HG03045 (cell line): ENCODE results near the gene KIAA0232.
A peak's percentile ranks its signal among the peaks of the same experiment; 100 is the strongest.

Source experiments
- ATAC-seq: cut with Tn5 transposase; IDR thresholded peaks from one replicate; pipeline ENCODE4 v1.9.1; 2021; ENCODE audit warnings: mild to moderate bottlenecking, moderate library complexity; ENCODE audit not compliant: unreplicated experiment

Gene KIAA0232

DNA sequence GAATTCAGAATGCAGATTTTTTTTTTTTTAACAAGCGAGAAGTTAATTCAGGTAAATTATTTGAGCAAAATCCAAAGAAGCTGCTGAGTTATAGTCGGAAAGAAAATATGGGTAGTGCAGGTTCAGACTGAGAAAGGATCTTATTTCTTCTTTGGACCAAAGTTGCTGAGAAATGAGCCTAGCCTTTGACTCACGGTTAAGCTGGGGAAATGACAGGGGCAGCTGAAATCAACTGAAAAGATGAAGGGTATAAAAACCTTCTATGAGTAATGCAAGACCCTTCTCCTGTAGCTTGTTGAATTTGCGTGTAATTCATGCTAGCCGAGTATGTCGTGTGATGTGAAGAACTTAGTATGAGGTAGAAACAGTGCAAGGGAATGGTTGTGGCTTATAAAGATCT, 63.0 kb downstream of the KIAA0232 start:
- no peak for ATAC-seq

DNA sequence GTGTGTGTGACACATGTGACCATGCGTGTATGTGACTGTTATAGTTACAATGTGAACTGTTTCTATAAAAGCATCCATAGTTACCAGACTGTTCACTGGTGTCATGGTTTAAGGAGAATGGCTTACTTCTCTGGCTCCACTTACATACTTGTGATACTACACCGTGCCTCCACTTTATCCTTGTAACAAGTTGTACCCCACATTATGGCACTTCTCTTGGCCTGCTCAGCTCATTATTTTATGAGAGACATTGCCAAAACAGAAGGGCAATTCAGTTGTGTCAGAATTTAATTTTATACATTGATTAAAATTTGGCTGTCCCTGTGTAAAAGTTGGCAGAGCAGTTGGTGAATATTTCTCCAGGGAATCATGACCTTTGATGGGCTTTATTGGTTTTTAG, 64.7 kb downstream of the KIAA0232 start:
- no peak for ATAC-seq

DNA sequence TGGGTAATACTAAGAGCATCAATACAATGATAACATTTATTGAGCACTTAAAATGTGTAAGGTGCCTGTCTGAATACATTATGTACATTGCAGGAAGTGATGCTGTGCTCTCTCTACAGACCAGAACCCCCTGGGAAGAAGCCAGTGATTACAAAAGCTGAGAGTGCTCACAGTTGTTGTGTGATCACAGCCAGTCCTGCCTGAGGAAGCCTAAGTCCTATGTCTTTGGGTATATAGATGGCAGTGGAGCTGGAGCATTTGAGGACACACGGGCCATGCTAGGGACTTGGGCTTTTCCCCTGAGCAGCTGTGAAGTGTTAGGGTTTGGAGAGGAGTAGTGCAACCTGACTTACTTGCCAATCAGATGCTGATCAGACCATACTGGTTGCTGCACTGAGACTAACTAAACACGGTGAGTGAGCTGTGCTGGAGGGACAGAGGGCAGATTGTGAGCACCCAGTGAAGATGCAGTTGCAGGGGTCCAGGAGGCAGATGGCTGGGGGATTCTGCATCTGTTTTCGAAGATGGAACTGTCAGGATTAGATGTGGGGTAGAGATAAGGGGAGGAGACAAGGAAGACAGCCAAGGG, 66.3 kb downstream of the KIAA0232 start:
- ATAC-seq = no peak

DNA sequence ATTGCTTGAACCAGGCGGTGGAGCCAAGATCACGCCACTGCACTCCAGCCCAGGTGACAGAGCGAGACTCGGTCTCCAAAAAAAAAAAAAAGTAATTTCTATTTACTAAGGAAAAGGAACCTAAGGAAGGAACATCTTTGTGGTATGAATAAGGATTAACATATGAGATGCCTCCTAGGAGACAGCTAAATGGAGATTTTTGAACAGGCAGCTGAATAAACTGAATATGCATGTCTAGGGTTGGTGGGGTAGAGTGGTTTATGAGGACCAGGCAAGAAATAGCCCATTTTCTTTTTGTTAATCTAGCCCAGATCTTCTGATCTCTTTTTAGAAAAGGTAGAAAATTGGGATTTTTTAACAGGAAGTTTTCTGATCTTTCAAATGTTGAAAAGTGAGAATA, 67.2 kb downstream of the KIAA0232 start:
- no peak for ATAC-seq

DNA sequence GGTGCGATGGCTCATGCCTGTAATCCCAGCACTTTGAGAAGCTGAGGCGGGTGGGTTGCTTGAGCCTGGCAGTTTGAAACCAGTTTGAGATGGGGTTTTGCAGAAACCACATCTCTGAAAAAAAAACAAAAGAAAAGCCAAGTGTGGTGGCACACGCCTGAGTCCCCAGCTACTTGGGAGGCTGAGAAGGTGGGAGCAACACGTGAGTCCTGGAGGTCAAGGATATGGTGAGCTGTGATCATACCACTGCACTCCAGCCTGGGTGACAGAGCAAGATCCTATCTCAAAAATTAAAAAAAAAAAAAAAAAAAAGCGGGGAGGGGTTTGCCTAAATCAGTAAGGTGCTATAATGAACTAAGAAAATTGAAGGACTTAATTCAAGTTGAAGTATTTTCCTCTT, 68.9 kb downstream of the KIAA0232 start:
- ATAC-seq = no peak

DNA sequence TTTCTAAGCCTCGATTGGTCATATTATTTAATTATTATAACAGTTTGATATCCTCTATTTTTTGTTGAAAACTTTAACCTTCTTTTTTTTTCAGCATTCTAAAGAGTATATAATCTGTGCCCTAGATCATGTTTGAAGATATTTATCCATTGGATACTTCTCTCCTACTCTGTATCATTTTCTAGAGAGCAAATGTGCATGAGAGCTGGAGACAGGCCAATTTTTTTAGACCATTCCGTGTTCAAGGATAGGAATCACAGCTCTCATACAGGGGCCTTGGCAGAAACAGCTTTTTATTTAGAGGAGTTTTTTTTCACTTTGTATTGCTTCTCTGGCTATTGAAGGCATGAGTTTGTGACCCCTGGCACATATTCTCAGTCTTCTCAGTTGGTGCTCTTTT, 69.4 kb downstream of the KIAA0232 start:
- ATAC-seq = no peak

DNA sequence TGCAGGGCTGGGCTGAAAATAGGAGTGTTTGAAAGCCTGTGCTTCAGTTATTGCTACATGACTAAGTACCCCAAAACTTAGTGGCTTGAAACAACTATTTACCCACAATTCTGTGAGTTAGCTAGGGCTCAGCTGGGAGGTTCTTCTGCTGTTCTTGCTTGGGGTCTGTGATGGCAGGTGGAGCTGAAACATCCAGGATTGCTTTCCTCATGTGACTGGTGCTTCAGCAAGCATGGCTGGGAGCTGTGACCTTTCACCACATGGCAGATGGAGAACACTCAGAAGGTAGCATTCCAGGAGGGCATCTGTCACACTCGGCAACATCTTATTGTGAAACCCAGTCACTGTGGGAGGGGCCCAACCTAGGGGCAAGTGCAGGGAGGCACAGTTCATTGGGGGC, 70.1 kb downstream of the KIAA0232 start:
- ATAC-seq = no peak

DNA sequence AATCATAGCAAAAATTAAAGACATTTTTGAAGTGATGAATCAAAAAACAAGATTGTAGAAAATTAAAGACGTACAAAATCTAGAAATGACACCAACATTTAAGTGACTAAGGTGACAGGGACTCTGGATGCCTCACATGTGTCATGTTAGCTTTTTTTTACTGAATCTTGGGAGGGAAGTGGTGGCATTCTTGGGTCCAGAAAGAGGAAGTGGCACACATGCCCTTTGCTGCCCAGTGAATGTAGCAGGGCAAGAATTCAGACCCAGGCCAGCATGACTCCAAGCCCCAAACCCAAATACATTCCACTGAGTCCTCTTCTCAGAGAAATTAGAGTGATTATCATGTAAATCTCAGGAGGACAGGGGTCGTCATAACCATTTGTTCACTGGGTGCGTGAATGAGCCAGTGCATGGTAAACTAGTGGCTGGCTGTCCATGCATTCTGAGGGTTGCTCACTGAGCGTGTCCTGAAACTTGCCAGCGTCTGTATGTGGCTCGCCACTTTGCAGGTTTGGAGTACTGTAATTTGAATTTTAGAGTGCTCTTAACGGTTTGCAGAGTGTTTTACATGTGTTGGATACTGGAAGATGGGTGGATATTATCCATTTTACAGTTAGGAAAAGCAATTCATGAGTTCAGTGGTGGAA, 71.7 kb downstream of the KIAA0232 start:
- no peak for ATAC-seq

DNA sequence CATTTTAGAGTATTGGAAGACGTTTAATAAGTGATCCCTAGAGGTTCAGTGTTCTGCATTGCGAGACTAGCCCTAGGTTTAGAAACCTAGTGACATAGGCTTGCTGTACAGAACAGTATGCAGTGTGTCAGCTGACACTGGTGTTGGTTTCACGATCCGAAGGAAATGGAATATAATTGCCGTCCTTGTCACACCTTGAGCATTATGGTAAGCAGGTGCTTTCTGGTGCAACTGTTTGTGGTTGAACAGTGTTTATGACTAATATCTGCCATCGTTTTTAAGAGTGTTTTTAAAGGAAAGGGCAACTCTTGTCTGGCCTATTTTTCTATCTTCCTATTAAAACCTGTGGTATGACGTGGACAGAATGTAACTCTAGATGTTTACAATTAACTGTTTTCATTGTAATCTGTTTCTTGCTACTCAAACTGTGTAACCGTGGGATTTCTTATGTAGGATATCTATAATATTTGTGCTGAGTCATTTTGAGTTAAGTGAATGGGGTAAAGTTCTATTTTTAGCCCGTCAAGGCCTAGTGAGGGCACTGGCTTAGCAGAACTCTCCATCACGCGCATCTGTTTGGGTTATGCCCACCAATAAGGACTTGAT, 73.3 kb downstream of the KIAA0232 start:
- ATAC-seq = peak; percentile 89

DNA sequence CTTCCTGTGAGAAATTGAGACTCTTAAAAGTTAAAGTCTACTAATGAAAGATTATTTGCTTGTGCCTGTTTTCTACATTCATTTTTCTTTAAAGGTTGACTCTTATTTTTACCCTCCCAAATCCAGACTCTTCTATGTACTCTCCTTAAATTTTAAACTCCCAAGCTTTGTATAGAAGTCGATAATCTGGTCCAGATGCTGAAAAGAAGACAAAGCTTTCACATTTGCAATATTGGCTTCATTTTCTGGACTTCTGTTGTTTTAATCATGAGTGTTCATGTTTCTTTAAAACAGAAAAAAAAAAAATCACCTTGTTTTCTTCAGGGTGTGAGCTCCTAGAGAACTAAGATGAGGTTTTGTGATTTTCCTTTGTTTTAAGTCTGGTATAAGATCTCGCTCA, 73.9 kb downstream of the KIAA0232 start:
- ATAC-seq = no peak

DNA sequence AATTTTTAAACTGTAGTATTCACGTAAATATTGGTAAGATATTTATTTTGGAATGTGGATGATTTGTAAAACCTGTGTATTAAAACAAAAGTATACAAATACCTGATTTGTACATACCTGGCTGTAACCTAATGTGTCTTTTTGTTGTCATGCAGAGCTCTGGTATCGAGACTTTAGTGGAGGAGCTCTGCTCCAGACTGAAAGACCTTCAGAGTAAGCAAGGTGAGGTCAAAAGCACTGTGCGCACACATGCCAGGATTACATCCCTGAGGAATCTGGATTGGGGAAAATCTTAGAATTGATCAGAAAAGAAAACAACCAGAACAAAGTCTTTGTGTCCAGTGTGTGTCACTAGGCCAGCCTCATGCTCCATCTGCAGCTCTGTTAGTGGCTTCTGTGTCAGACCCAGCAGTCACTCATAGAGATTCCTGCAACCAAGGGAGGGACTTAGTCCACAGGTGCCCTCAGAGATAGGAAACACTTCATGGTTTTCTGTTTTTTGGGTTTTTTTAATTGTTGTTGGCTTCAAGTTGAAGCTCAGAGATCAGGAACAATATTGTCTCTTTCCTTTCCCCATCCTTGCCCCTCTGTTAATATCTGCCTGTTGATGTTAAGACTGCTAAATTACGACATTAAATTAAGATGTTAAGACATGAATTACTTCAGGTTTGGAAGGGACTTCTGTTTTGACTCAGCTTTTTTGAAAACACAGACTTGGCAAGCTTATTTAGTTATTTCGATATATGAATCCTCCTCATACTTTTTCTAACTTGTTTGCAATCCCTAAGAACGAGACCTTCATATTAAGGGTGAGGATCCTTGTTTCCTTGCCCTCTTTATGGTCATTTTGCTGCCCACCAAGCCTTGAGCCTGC, 74.7 kb downstream of the KIAA0232 start:
- ATAC-seq = no peak

DNA sequence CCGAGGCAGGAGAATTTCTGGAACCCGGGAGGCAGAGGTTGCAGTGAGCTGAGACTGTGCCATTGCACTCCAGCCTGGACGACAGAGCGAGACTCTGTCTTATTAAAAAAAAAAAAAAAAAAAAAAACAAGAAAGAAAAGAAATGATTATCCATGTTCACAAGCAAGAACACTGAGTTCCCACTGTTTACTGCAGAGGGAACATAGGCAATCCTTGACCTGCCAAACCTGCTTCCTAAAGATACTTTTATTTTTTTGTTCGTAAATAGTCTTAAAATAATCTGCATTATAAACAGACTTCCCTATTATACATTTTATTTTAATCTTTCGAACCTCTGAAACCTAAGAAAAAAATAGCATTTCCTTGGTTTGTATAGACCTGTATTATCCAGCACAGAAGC, 76.5 kb downstream of the KIAA0232 start:
- no peak for ATAC-seq

DNA sequence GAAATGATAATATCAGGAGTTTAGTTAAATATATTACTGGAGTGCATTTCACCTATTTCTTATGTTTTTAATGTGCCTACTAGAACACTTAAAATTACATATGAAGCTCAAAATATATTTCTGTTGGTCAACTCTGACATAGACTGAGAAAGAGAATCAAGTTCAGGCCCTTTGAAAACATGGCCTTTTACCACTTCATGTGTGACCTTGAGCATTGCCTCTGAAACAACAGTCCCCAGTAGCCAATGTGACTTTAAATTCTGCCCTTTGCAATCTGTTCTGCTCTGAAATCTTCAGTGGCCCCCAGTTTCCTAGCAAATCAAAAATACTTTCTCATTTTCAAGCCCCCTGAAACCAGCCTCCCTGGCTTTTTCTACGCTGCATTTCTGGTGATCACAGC, 77.0 kb downstream of the KIAA0232 start:
- ATAC-seq = no peak

DNA sequence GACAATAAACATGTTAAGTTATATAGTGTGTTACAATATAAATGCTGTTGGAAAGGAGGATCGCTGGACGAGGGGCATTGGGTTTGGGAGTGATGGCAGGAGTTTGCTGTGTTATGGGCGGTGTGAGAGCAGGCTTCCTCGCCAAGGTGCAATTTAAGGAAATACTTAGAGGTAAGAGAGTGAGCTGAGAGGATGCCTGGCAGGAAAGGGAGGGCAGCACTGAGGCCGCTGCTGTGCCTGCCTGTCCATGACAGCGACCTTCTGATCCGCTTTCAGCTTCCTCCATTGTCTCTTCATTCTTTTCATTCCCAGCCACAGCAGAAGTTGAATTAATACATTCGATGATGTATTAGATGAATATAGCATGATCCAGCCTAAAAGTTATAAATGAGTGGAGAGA, 85.9 kb downstream of the KIAA0232 start:
- ATAC-seq = no peak

DNA sequence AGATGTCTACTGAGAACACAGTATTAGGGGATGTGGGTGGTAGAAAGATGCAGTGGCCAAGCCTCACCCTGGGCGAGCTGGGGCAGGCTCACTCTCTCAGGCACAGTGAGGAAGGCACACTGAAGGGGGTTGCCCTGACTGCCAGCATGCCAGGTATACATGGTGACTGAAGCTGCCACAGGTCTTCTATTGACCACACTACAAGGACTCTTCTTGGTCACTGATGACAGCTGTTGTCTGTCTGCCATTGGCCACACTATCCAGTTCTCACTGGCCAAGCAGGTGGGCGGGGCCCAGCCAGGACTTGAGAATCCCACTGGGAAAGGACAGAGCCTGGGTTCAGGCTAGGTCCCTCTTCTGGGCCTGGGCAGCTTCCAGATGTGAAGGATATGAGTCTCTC, 87.4 kb downstream of the KIAA0232 start:
- no peak for ATAC-seq

DNA sequence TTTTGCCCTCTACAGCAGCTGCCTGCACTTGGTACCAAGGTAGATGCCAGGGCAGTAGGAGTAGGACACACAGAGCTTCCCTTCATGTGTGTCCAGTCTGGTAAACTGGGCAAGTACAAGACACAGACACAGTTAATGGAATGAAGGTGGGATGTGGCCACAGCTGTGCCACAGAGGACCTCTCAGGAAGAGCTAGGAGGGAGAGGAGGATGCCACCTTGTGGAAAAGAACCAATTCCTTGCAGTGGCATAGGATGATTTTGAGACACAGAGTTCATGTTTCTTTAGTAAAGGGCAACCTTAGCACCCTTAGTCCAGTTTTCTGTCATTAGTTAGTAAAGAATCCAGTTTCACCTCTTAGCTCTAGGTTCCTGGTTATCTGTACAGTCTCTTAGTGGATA, 90.8 kb downstream of the KIAA0232 start:
- no peak for ATAC-seq

DNA sequence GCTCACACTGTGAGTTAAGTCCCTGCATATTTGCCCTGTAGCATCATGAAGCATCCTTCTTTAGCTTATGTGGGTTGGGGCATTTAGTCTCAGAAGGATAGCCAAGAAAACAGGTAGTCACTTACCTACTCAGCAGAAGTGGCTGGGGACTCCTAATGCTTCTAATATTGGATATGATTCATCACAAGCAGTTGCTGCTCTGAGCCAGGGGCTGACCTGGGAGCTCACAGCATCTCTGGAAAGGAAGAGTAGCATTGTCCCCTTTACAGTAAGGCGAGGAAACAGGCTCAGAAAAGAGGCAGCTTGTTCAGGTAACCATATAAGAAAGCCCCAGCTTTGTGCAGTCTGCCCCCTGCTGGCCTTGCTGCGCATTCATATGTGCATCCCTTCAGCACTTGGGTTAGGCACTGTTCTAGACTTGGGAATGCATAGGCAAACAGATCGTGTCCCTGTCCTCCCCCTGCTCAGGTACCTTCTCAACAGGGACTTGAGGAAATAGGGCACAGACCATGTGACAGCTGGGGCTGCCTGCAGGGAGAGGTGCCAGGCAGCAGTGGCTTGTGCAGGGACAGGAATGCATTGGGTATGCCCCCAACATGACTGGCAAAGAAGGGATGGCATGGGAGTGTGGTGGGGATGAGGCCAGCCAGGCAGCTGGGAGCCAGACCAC, 91.4 kb downstream of the KIAA0232 start:
- ATAC-seq = peak; percentile 61

DNA sequence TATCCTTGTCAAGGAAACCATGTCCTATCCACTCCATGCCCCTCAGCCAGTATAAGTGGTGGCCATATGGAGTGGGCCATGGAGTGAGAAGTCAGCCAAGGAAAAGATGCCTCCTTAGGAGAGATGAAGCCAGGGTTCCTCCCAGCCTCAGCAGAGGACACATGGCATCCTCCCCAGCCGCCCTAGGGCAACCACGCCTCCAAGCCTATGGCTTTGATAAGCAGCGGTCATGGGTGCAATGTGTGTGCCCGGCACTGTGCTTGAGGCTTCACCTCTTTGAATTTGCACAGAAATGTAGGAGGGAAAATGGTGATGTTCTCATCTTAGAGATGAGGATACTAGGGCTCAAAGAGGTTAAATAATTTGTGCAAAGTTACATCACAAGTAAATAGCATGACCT, 92.5 kb downstream of the KIAA0232 start:
- ATAC-seq = no peak

DNA sequence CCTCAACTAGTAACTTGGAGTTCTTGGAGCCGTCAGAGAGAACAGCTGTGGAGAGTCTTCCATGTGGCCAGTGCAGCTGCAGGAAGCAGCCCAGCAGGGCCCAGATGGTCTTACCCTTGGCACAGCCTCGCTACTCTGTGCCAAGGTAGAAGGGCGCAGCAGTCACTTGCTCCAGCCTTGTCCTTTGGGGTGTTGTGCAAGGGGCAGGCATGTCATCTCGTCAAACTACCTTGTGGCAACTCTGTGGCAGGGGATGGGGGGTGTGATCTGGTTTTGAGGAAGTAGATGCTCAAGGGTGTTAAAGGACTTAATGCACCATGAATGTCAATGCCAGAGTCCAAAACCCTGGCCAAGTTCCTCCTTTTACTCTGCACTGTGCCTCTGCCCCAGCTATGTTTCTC, 92.9 kb downstream of the KIAA0232 start:
- ATAC-seq = no peak

DNA sequence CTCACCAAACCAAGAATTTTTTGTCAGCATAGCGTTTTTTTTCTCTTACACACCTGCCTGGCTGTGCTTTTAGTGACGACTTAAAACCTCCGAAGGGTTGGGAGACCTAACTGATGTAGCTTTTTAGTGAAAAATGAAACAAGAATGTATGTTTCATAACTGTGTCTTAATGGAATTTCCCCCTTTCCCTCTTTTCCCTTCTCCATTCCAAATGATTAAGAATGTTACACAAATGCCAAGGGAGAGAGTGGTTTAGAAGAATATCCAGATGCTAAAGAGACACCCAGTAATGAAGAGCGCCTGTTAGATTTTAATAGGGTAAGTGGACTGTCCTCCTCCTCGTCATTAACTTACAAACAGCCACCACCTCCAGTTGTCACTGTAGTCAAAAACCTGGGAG, 93.9 kb downstream of the KIAA0232 start:
- no peak for ATAC-seq

DNA sequence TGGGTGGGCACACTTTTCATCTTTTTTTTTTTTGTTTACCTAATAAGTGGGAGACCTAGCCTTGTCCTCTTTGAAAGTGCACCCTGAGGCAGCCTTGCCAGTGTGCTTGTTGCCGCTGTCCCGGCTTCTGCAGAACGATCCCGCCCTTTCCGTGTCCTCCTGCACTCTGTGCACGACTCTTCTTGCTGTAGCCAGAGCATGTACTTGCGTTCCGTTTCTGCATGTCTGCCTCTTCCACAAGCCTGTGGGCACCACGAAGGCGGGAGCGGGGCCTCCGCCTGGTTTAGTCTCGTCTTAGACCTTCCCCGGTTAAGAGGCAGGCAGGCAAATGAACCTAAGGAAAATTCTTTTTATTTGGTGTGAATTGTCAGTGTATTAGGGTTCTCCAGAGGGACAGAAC, 94.5 kb downstream of the KIAA0232 start:
- no peak for ATAC-seq
